ENCODE data around the gene BIRC3.
A peak's percentile ranks its signal among the peaks of the same experiment; 100 is the strongest.

Gene BIRC3

GRCh38 chr11:102272047-102272824, 45.0 kb upstream of the BIRC3 start:
- TF ChIP-seq CTCF (IDR thresholded peaks at IDR 0.05; ENCODE audit: insufficient read depth, low read length, missing control alignments), result no peak
- no peak for DNase-seq (ENCODE audit: low read depth, low spot score)
- CTCF ChIA-PET, result no interaction called here
- POLR2A ChIA-PET, result no interaction called here
- no peak overlapping the region for H3K4me3 ChIP-seq (ENCODE audit: low read depth, low read length)

GRCh38 chr11:102274628-102275027, 42.7 kb upstream of the BIRC3 start:
- no peak for DNase-seq (ENCODE audit: low read depth, low spot score)
- ChIA-PET CTCF (interaction anchor here (1.9 to 2.0 kb wide), 2 partner anchors 19 to 267 kb away, joined by 6 read pairs; no protein-coding TSS in a partner anchor), POLR2A (no interaction called here)
- no peak for TF ChIP-seq CTCF (IDR thresholded peaks at IDR 0.05; ENCODE audit: insufficient read depth, low read length, missing control alignments)
- no peak overlapping the region for H3K4me3 ChIP-seq (ENCODE audit: low read depth, low read length)

- DNase-seq (ENCODE audit: low read depth, low spot score), result no peak
- ChIA-PET CTCF (interaction anchor here (1.6 kb wide), 1 partner anchor 12 kb away, joined by 7 read pairs; no protein-coding TSS in a partner anchor), POLR2A (no interaction called here)
- no peak overlapping the region for H3K4me3 ChIP-seq (ENCODE audit: low read depth, low read length)
- no peak for TF ChIP-seq CTCF (IDR thresholded peaks at IDR 0.05; ENCODE audit: insufficient read depth, low read length, missing control alignments)
These were observed 40.9 kb upstream of the BIRC3 start for GRCh38 chr11:102276362-102276761.

GRCh38 chr11:102276783-102277182, 40.5 kb upstream of the BIRC3 start:
- POLR2A ChIA-PET, result no interaction called here
- DNase-seq (ENCODE audit: low read depth, low spot score), result no peak
- CTCF ChIA-PET, result interaction anchor here (1.6 kb wide), 1 partner anchor 11 kb away, joined by 7 read pairs; no protein-coding TSS in a partner anchor

DNA sequence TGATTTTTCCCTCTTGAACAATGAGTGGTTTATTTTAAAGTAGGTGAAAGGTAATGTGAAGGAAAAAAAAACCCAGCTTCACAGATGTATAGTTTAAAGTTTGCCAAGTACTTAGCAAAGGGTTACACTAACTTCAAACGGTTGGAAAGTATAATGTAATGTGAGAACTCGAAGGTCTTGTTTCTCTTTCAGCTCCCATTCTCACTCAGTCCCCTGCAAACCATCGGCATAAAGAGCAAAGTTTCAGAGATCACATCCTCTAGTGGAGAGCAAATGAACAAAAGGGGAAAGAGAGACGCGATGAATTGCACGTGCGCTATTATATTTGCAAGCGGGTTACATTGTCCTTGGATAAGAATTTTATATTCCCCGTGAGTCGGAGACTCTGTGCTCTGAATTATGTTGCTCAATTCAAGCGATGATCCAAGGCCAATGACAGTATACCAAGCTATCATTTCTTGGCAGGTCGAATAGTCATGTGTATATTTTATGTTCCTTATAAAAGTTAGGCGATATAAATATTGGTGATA, 37.6 kb upstream of the BIRC3 start:
- ChIA-PET CTCF (interaction anchor here (0.7 to 7.4 kb wide), 11 partner anchors 8 to 323 kb away, joined by 3 to 54 read pairs (median 4); no protein-coding TSS in a partner anchor), POLR2A (no interaction called here)
- peak; percentile 28 for TF ChIP-seq CTCF (IDR thresholded peaks at IDR 0.05; ENCODE audit: insufficient read depth, low read length, missing control alignments)
- DNase-seq (ENCODE audit: low read depth, low spot score), result no peak
- no peak overlapping the region for H3K4me3 ChIP-seq (ENCODE audit: low read depth, low read length)

More at GRCh38 chr11:102276783-102277182, 40.5 kb upstream of the BIRC3 start:
- no peak for TF ChIP-seq CTCF (IDR thresholded peaks at IDR 0.05; ENCODE audit: insufficient read depth, low read length, missing control alignments)
- no peak overlapping the region for H3K4me3 ChIP-seq (ENCODE audit: low read depth, low read length)

DNA sequence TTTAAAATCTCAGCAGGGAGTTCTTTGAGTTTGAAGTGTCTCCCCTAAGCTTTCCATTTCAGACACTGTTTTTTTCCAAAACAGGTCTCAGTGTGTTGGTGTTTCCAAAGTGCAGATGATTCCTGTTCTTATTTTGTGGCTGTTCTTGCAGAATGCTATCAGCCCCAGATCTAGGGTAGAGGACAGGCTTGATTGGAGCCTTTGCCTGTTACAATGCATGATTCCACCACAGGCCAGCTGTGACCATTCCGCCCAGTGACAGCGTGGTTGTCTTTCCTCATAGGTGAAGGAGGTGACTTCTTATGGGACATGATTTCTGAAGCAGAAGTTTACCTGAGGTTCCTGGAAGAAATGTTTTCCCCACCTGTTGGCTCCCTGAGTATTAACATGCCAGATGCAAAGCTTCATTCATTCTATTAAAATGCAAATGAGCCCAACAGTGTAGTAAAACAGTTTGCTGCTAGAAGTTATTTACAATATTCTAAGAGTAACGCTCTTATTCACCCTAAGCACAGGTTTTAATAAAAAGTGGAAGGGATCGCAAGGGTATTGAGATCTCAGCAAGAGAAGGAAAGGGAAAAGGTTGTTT, 36.9 kb upstream of the BIRC3 start:
- CTCF ChIA-PET, result interaction anchor here (0.7 to 7.4 kb wide), 5 partner anchors 7 to 323 kb away, joined by 3 to 54 read pairs (median 10); no protein-coding TSS in a partner anchor
- H3K4me3 ChIP-seq (ENCODE audit: low read depth, low read length), result no peak overlapping the region
- no peak for DNase-seq (ENCODE audit: low read depth, low spot score)
- TF ChIP-seq CTCF (IDR thresholded peaks at IDR 0.05; ENCODE audit: insufficient read depth, low read length, missing control alignments), result no peak
- POLR2A ChIA-PET, result no interaction called here
